GM12865 (cell line): ENCODE results near the gene ADGRV1.
"Not testable (repeated sequence)": the region's sequence is repeated elsewhere in the genome, so short reads cannot be mapped to it uniquely, and the experiment has no call there.

Experiments
- DNase-seq: peaks from one replicate; pipeline ENCODE4 v3.0.0; 2010; ENCODE audit warnings: low read depth
- H3K4me3 ChIP-seq: 2 replicates; pipeline ENCODE4 v1.5.1; 2011; ENCODE audit warnings: mild to moderate bottlenecking, low read depth, low read length, control low read depth
- TF ChIP-seq, protein P1 (sequence below): IDR thresholded peaks from 2 replicates; pipeline ENCODE4 v1.5.1; 2011; ENCODE audit warnings: low read length, control low read depth, low read depth, inconsistent platforms; ENCODE audit not compliant: insufficient read depth; ENCODE audit errors: missing control alignments

The ADGRV1 gene

DNA sequence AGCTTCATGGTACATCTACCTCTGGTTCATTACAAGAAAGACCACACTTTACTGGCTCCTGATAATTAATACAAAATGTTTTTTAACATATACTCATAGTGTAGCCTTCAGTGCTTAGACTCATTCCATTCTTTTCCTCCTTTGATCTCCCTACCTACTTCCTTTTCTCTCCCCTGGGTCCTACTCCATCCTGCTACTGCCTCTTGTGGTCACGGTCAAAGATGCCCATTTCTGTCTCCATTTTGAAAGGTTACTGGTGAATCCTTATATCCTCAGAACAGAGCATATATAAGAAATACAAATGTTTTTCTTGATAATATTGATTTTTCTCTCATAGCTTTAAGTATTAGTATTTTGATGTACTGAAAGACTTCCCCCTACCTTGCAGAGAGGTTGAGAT, 448.7 kb downstream of the ADGRV1 start:
- no peak overlapping the region for H3K4me3 ChIP-seq
- TF ChIP-seq, protein P1, sequence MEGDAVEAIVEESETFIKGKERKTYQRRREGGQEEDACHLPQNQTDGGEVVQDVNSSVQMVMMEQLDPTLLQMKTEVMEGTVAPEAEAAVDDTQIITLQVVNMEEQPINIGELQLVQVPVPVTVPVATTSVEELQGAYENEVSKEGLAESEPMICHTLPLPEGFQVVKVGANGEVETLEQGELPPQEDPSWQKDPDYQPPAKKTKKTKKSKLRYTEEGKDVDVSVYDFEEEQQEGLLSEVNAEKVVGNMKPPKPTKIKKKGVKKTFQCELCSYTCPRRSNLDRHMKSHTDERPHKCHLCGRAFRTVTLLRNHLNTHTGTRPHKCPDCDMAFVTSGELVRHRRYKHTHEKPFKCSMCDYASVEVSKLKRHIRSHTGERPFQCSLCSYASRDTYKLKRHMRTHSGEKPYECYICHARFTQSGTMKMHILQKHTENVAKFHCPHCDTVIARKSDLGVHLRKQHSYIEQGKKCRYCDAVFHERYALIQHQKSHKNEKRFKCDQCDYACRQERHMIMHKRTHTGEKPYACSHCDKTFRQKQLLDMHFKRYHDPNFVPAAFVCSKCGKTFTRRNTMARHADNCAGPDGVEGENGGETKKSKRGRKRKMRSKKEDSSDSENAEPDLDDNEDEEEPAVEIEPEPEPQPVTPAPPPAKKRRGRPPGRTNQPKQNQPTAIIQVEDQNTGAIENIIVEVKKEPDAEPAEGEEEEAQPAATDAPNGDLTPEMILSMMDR: peak; percentile 15
- DNase-seq: no peak

DNA sequence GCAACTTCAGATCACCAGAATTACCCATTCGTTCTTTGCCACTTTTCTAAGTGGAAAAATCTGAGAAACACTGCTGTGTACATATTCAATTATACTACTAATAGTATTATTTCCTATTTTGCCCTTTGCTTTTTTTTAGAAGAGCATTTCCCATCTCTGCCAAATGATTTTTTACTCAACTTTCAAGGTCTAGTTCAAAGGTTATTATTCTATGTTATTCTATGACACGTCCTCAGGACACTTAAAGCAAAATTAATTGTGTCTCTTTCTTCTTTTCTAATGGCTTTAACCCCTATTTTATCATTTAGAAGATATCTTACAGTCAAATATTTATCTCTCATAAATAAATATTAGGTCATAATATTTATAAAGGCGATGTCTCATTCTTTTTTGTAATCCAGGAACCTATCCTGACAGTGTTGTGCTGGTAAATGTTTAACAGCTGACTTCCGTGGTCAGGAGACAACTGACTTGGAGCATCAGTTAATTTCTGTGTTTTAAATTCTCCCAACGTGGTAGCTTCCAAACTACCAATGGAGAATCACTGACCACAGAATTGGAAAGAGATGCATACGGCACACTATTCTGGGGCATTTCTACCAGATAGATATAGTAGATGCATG, 449.3 kb downstream of the ADGRV1 start:
- H3K4me3 ChIP-seq: no peak overlapping the region
- DNase-seq: no peak
- TF ChIP-seq, protein P1: no peak

DNA sequence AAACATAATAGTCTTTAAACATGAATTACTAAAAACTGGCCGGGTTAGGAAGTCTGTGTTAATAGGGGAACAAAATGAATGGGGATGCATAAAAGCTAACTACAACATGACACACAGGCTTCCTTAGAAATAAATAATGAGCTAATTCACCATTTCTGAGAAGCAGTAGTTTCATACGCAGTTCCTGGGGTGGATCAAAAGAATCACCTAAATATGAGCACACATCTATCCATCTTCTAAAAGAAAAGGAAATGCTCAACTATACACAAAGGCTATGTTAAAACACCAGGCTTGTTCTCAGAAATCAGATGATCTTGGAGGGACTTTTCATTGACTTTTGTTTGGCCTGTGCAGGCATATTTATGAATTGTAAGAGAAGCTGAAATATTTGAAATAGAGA, 451.5 kb downstream of the ADGRV1 start:
- H3K4me3 ChIP-seq: no peak overlapping the region
- TF ChIP-seq, protein P1: no peak
- DNase-seq: no peak

DNA sequence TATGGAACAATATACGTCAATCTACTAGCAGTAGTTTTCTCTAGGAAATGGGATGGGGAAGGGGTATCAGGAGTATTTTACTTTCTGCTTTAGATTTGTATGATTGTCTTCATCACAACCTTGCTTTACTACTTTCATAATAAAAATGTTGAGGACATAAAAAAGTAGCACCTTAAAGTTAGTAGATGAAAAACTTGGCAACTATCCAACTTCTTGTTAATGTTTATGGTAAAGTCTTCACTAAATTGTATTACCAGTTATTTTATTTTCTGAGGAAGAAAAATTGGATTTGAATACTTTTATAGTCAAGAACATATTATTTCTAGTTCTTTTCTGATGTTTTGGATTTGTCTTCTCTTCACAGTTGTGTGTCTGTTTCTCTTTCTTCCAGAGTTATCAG, 452.4 kb downstream of the ADGRV1 start:
- no peak overlapping the region for H3K4me3 ChIP-seq
- TF ChIP-seq, protein P1: no peak
- DNase-seq: no peak

DNA sequence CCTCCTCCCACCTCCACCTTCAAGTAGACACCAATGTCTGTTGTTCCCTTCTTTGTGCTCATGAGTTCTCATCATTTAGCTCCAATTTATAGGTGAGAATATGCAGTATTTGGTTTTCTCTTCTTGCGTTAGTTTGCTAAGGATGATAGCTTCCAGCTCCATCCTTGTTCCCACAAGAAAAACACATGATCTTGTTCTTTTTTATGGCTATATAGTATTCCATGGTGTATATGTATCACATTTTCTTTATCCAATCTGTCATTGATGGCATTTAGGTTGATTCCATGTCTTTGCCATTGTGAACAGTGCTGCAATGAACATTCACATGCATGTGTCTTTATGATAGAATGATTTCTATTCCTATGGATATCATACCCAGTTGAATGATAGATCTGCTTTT, 454.3 kb downstream of the ADGRV1 start:
- not testable (repeated sequence) for H3K4me3 ChIP-seq, DNase-seq

DNA sequence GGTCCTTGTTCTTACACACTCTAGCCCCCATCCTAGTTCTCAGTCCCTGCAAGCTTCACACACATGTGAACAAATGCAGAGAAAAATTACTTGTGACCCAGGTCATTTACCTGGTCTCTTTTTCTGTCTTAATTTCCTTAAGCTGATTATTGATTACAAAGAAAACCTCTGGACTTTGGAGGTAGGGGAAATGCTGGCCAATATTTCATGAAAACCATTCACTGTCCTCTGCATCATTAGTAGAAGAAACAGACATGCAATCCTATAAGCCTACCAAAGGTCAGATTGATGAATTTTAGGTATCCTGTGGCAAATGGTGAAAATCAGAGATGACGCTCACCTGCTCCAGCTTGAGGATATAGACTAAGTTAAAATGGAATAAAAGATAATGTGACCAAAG, 457.7 kb downstream of the ADGRV1 start:
- TF ChIP-seq, protein P1: no peak
- DNase-seq: no peak
- H3K4me3 ChIP-seq: no peak overlapping the region

DNA sequence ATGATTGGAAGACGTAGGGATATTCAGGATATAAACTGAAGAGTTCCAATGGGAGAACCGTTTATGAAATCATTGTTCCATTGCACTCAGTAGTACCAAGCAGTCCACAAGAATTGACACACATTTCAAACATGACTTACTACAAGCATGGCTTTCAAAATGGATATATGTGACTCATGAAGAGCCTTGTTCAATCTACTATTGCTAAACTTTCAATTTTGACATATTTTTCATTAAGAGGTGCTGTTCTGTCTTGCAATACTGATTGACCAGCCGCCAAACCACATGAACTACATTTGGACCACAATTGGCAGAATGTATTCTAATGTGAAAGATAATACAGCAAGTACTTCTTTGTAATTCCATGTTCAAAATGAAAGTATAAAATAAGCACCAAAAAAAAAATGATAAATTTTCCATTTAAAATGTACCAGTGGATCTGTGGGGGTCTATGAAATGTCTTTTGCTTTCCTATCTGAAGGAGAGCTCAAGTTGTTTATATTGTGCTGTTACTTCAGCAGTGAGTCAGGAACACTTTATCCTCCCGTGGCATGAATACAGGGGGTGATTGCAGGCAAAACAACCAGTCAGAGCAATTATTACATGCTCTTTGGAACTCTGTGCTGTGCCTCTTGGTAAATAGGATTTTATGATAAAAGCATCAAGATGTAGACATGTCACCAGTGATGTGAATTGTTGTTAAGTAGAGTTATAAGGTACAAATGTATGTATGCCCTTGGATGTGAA, 458.5 kb downstream of the ADGRV1 start:
- no peak for DNase-seq
- H3K4me3 ChIP-seq: no peak overlapping the region
- TF ChIP-seq, protein P1: no peak
